ENCODE results near the gene PRMT2. TPM values are rescaled to one million over a fixed set of nuclear protein-coding genes. Genes with fewer than 3 reads are reported as not detected.
A peak's percentile ranks its signal among the peaks of the same experiment; 100 is the strongest.
"Not testable (repeated sequence)": the region's sequence is repeated elsewhere in the genome, so short reads cannot be mapped to it uniquely, and the experiment has no call there.

The PRMT2 gene
- total RNA-seq, 2 donors from 2014 or later = 81.3 to 95.1 TPM

- Mint-ChIP-seq H3K27me3 (ENCODE audit: low read depth) (no peaks in the 10 kb centered on the region), H3K4me3 (peak overlapping the region; percentile 84 to 85), H3K27ac (no peak overlapping the region), H3K4me1 (ENCODE audit: low read depth) (peaks cover 11% of the 10 kb centered on the region), H3K36me3 (ENCODE audit: insufficient read depth in 2 of 2) (peaks cover 0 to 4% of the 10 kb centered on the region in 2 donors), H3K9me3 (no peaks in the 10 kb centered on the region)
- ATAC-seq (replicated peaks in 1 of 2) (no peak), DNase-seq (no peak)
These were observed 32.9 kb downstream of the PRMT2 start for GRCh38 chr21:46668381-46668780.

- not testable (repeated sequence) for ATAC-seq (replicated peaks in 1 of 2); H3K9me3 Mint-ChIP-seq; H3K36me3 Mint-ChIP-seq (ENCODE audit: insufficient read depth in 2 of 2); H3K27ac Mint-ChIP-seq; DNase-seq; H3K4me3 Mint-ChIP-seq; H3K27me3 Mint-ChIP-seq (ENCODE audit: low read depth)
- peaks cover 11% of the 10 kb centered on the region for H3K4me1 Mint-ChIP-seq (ENCODE audit: low read depth)
These were observed 33.4 kb downstream of the PRMT2 start for GRCh38 chr21:46668904-46669303.

GRCh38 chr21:46674430-46675007 is 39.0 kb downstream of the PRMT2 start:
- Mint-ChIP-seq H3K9me3 (no peaks in the 10 kb centered on the region), H3K4me3 (no peak overlapping the region), H3K27ac (no peak overlapping the region), H3K36me3 (ENCODE audit: insufficient read depth in 2 of 2) (no peaks in the 10 kb centered on the region), H3K4me1 (ENCODE audit: low read depth) (no peaks in the 10 kb centered on the region), H3K27me3 (ENCODE audit: low read depth) (no peaks in the 10 kb centered on the region)
- ATAC-seq (replicated peaks in 1 of 2) (no peak), DNase-seq (no peak)

GRCh38 chr21:46675595-46676280 is 40.3 kb downstream of the PRMT2 start:
- Mint-ChIP-seq H3K4me1 (ENCODE audit: low read depth) (no peaks in the 10 kb centered on the region), H3K9me3 (no peaks in the 10 kb centered on the region), H3K4me3 (no peak overlapping the region)

GRCh38 chr21:46676542-46676941 is 41.1 kb downstream of the PRMT2 start:
- not testable (repeated sequence) for H3K36me3 Mint-ChIP-seq (ENCODE audit: insufficient read depth in 2 of 2); H3K4me3 Mint-ChIP-seq

More at GRCh38 chr21:46675595-46676280, 40.3 kb downstream of the PRMT2 start:
- H3K36me3 Mint-ChIP-seq (ENCODE audit: insufficient read depth in 2 of 2) = no peaks in the 10 kb centered on the region
- no peaks in the 10 kb centered on the region for H3K27me3 Mint-ChIP-seq (ENCODE audit: low read depth)
- no peak overlapping the region for H3K27ac Mint-ChIP-seq
- ATAC-seq (replicated peaks in 1 of 2) (no peak), DNase-seq (no peak)

GRCh38 chr21:46681593-46681992 is 46.1 kb downstream of the PRMT2 start:
- not testable (repeated sequence) for H3K27me3 Mint-ChIP-seq (ENCODE audit: low read depth); ATAC-seq (replicated peaks in 1 of 2); H3K36me3 Mint-ChIP-seq (ENCODE audit: insufficient read depth in 2 of 2); H3K27ac Mint-ChIP-seq; DNase-seq; H3K9me3 Mint-ChIP-seq; H3K4me1 Mint-ChIP-seq (ENCODE audit: low read depth); H3K4me3 Mint-ChIP-seq

More at GRCh38 chr21:46676542-46676941, 41.1 kb downstream of the PRMT2 start:
- DNase-seq; H3K27me3 Mint-ChIP-seq (ENCODE audit: low read depth); H3K27ac Mint-ChIP-seq; H3K9me3 Mint-ChIP-seq; ATAC-seq (replicated peaks in 1 of 2); H3K4me1 Mint-ChIP-seq (ENCODE audit: low read depth): not testable (repeated sequence)

GRCh38 chr21:46698652-46699051 is 63.2 kb downstream of the PRMT2 start:
- H3K36me3 Mint-ChIP-seq (ENCODE audit: insufficient read depth in 2 of 2); H3K27me3 Mint-ChIP-seq (ENCODE audit: low read depth); H3K27ac Mint-ChIP-seq; ATAC-seq (replicated peaks in 1 of 2); H3K4me3 Mint-ChIP-seq; DNase-seq; H3K9me3 Mint-ChIP-seq; H3K4me1 Mint-ChIP-seq (ENCODE audit: low read depth): not testable (repeated sequence)

GRCh38 chr21:46699104-46699503 is 63.6 kb downstream of the PRMT2 start:
- not testable (repeated sequence) for DNase-seq; H3K9me3 Mint-ChIP-seq; H3K27me3 Mint-ChIP-seq (ENCODE audit: low read depth); H3K4me1 Mint-ChIP-seq (ENCODE audit: low read depth); H3K4me3 Mint-ChIP-seq; H3K36me3 Mint-ChIP-seq (ENCODE audit: insufficient read depth in 2 of 2); ATAC-seq (replicated peaks in 1 of 2); H3K27ac Mint-ChIP-seq

Other genes with a start within 250 kb of the PRMT2 start
- 10 to 100 TPM; 50.1 to 53.4 TPM for gene DIP2A, start 176.8 kb upstream of the PRMT2 start, total RNA-seq
- under 1 TPM in 1 of 2 donors, not detected in 1; 0.72 TPM for gene S100B, start 30.6 kb upstream of the PRMT2 start, total RNA-seq